Gastroesophageal sphincter (tissue), 4 donors: ENCODE results near the gene ZHX3. TPM values are rescaled to one million over a fixed set of nuclear protein-coding genes. Genes with fewer than 3 reads are reported as not detected.

ENCODE experiments used
- ATAC-seq: fragments of 150-250 bp; one replicate; pipeline ENCODE4 v1.9.1; 2016; ENCODE audit warnings: mild to moderate bottlenecking, moderate library complexity
- H3K27ac ChIP-seq, 4 donors: fragments of 200-600 bp; sonication (generic) in 3 of 4; 1 replicate in 3 of 4; 2 replicates in 1 of 4; pipeline ENCODE4 v1.5.1; 2016 to 2019
- H3K27me3 ChIP-seq: fragments of 200-600 bp; sonication (generic); one replicate; pipeline ENCODE4 v1.5.1; 2019
- H3K36me3 ChIP-seq, 2 donors: fragments of 200-600 bp; sonication (generic); one replicate each; pipeline ENCODE4 v1.5.1; 2019; ENCODE audit warnings: control low read depth in 1 of 2
- H3K4me1 ChIP-seq, 3 donors: fragments of 200-600 bp; sonication (generic); 1 replicate in 2 of 3; 2 replicates in 1 of 3; pipeline ENCODE4 v1.5.1; 2016 to 2019; ENCODE audit warnings: control low read depth in 2 of 3
- H3K4me3 ChIP-seq, 2 donors: fragments of 200-600 bp; sonication (generic); one replicate each; pipeline ENCODE4 v1.5.1; 2019; ENCODE audit warnings: mild to moderate bottlenecking in 1 of 2, moderate library complexity in 1 of 2
- H3K9me3 ChIP-seq, 3 donors: fragments of 200-600 bp; sonication (generic); one replicate each; pipeline ENCODE4 v1.5.1; 2017 to 2019; ENCODE audit warnings: control low read depth in 2 of 3
- CTCF ChIP-seq, 4 experiments: fragments of 200-600 bp in 2 of 4; fragments of 450-650 bp in 2 of 4; sonication (generic) in 1 of 4; IDR thresholded peaks; one replicate each; pipeline ENCODE4 v1.5.1; 2017 to 2019; ENCODE audit warnings: antibody characterized with exemption in 4 of 4, mild to moderate bottlenecking in 2 of 4, moderate library complexity in 2 of 4
- EP300 ChIP-seq: sonication (generic); formaldehyde crosslinking; IDR thresholded peaks from one replicate; pipeline ENCODE4 v1.6.1; 2017; ENCODE audit warnings: antibody characterized with exemption, mild to moderate bottlenecking
- POLR2A ChIP-seq, 2 donors: fragments of 450-650 bp; IDR thresholded peaks; one replicate each; pipeline ENCODE4 v1.6.1; 2017; ENCODE audit warnings: antibody characterized with exemption in 2 of 2, mild to moderate bottlenecking in 2 of 2, moderate library complexity in 1 of 2
- POLR2AphosphoS5 ChIP-seq: sonication (generic); formaldehyde crosslinking; IDR thresholded peaks from one replicate; pipeline ENCODE4 v1.6.1; 2017; ENCODE audit warnings: antibody characterized with exemption
- WGBS, 2 donors: methylation state at CpG; one replicate each; pipeline ENCODE4 v1.1.5; 2018; ENCODE audit warnings: low coverage in 1 of 2; 5-methylcytosine and 5-hydroxymethylcytosine counted together
- total RNA-seq, 4 donors: library from RNA; depleted of rRNA; stranded (reverse); fragments of >200 nt; gene quantifications; one replicate each; pipeline ENCODE4 v1.1.0, GENCODE V29; 2016

The ZHX3 gene
- total RNA-seq, 4 donors from 2014 or later = 121 to 183 (median 155) TPM

- 92 to 100% methylated on average over 1 of the region's 1 CpG for WGBS, 2 donors
- Histone ChIP-seq H3K9me3 (no peaks in the 10 kb centered on the region), H3K4me1 (peaks cover 32 to 74% (median 41%) of the 10 kb centered on the region in 3 donors), H3K27me3 (no peaks in the 10 kb centered on the region), H3K4me3 (no peak overlapping the region), H3K36me3 (no peaks in the 10 kb centered on the region), H3K27ac (peak overlapping the region in 2 of 4 donors; percentile 82)
- ATAC-seq = no peak
- no peak for TF ChIP-seq EP300
- TF ChIP-seq POLR2AphosphoS5 = no peak
- TF ChIP-seq POLR2A (IDR thresholded peaks at IDR 0.05) = no peak
- TF ChIP-seq CTCF (IDR thresholded peaks at IDR 0.05) = no peak
These were observed 86.4 kb downstream of the ZHX3 start for GRCh38 chr20:41231136-41231535.

- H3K36me3 ChIP-seq = no peaks in the 10 kb centered on the region
- no peaks in the 10 kb centered on the region for H3K27me3 ChIP-seq
- no peaks in the 10 kb centered on the region for H3K9me3 ChIP-seq
- peaks cover 32 to 77% (median 40%) of the 10 kb centered on the region in 3 donors for H3K4me1 ChIP-seq
- no peak for ATAC-seq
- TF ChIP-seq POLR2AphosphoS5 = no peak
- TF ChIP-seq CTCF (IDR thresholded peaks at IDR 0.05) = no peak
- TF ChIP-seq POLR2A (IDR thresholded peaks at IDR 0.05) = no peak
- no peak for TF ChIP-seq EP300
- H3K4me3 ChIP-seq = no peak overlapping the region
- WGBS, 2 donors = 73 to 79% methylated on average over 3 of the region's 3 CpGs
- H3K27ac ChIP-seq = no peak overlapping the region
These were observed 87.4 kb downstream of the ZHX3 start for GRCh38 chr20:41230136-41230535.

- Histone ChIP-seq H3K9me3 (no peaks in the 10 kb centered on the region), H3K4me3 (no peak overlapping the region), H3K27me3 (no peaks in the 10 kb centered on the region), H3K36me3 (no peaks in the 10 kb centered on the region), H3K4me1 (peaks cover 24 to 77% (median 32%) of the 10 kb centered on the region in 3 donors), H3K27ac (no peak overlapping the region)
- TF ChIP-seq POLR2A (IDR thresholded peaks at IDR 0.05) (no peak), EP300 (no peak), CTCF (IDR thresholded peaks at IDR 0.05) (no peak), POLR2AphosphoS5 (no peak)
- ATAC-seq = no peak
These were observed 88.3 kb downstream of the ZHX3 start for GRCh38 chr20:41229259-41229658.

- peaks cover 20 to 77% (median 31%) of the 10 kb centered on the region in 3 donors for H3K4me1 ChIP-seq
- ATAC-seq = no peak
- no peak overlapping the region for H3K4me3 ChIP-seq
- TF ChIP-seq EP300 (no peak), POLR2AphosphoS5 (no peak), POLR2A (IDR thresholded peaks at IDR 0.05) (no peak), CTCF (IDR thresholded peaks at IDR 0.05) (no peak)
- H3K27ac ChIP-seq = no peak overlapping the region
- H3K27me3 ChIP-seq = no peaks in the 10 kb centered on the region
- no peaks in the 10 kb centered on the region for H3K36me3 ChIP-seq
- no peaks in the 10 kb centered on the region for H3K9me3 ChIP-seq
These were observed 88.7 kb downstream of the ZHX3 start for GRCh38 chr20:41228858-41229257.

- no peak for ATAC-seq
- no peak overlapping the region for H3K27ac ChIP-seq
- 78 to 100% methylated on average over 1 of the region's 1 CpG for WGBS, 2 donors
- H3K27me3 ChIP-seq = no peaks in the 10 kb centered on the region
- no peak overlapping the region for H3K4me3 ChIP-seq
- H3K9me3 ChIP-seq = no peaks in the 10 kb centered on the region
- TF ChIP-seq POLR2A (IDR thresholded peaks at IDR 0.05) = no peak
- TF ChIP-seq CTCF (IDR thresholded peaks at IDR 0.05) = no peak
- no peak for TF ChIP-seq POLR2AphosphoS5
- no peak for TF ChIP-seq EP300
- no peaks in the 10 kb centered on the region for H3K36me3 ChIP-seq
- peaks cover 16 to 77% (median 34%) of the 10 kb centered on the region in 3 donors for H3K4me1 ChIP-seq
These were observed 91.1 kb downstream of the ZHX3 start for GRCh38 chr20:41226426-41226825.
